Neural cell (in vitro differentiated cells): Measurements from ENCODE around the gene RHOT1. TPM values are rescaled to one million over a fixed set of nuclear protein-coding genes. Genes with fewer than 3 reads are reported as not detected.

Experiments used
- H2AFZ ChIP-seq: fragments of 200-600, 300-800 bp; sonication (generic), shearing (Covaris generic); 2 replicates; pipeline ENCODE4 v1.6.0; 2014; ENCODE audit warnings: low read depth, mild to moderate bottlenecking, antibody characterized with exemption, low read length, moderate library complexity
- H3F3A ChIP-seq: fragments of 200-600 bp; shearing (Covaris generic); 2 replicates; pipeline ENCODE4 v1.6.1; 2016; ENCODE audit warnings: mild to moderate bottlenecking, moderate library complexity, mixed read lengths, antibody characterized with exemption, low read length; ENCODE audit not compliant: insufficient read depth, poor library complexity, severe bottlenecking
- H3K27ac ChIP-seq: fragments of 200-600, 300-800 bp; sonication (generic), shearing (Covaris generic); 2 replicates; pipeline ENCODE4 v1.5.1; 2014; ENCODE audit warnings: mild to moderate bottlenecking, low read length, moderate library complexity
- H3K27me3 ChIP-seq: fragments of 300-800, 200-600 bp; sonication (generic), shearing (Covaris generic); 2 replicates; pipeline ENCODE4 v1.6.0; 2014; ENCODE audit warnings: mild to moderate bottlenecking, low read depth, low read length, moderate library complexity; ENCODE audit not compliant: insufficient read depth
- H3K36me3 ChIP-seq: fragments of 300-800, 200-600 bp; sonication (generic), shearing (Covaris generic); 2 replicates; pipeline ENCODE4 v1.5.1; 2014; ENCODE audit warnings: mild to moderate bottlenecking, antibody characterized with exemption, low read length, moderate library complexity; ENCODE audit not compliant: insufficient read depth
- H3K4me2 ChIP-seq: fragments of 300-800, 200-600 bp; sonication (generic), shearing (Covaris generic); 2 replicates; pipeline ENCODE4 v1.6.0; 2014; ENCODE audit warnings: mild to moderate bottlenecking, low read length
- H3K4me3 ChIP-seq: fragments of 300-800, 200-600 bp; sonication (generic), shearing (Covaris generic); 2 replicates; pipeline ENCODE4 v1.5.1; 2014; ENCODE audit warnings: mild to moderate bottlenecking, low read length, moderate library complexity
- H3K79me2 ChIP-seq: fragments of 200-600 bp; shearing (Covaris generic); replicated peaks from 2 replicates; pipeline ENCODE4 v1.6.0; 2014; ENCODE audit warnings: mild to moderate bottlenecking, low read length, moderate library complexity; ENCODE audit not compliant: insufficient read depth
- H3K9ac ChIP-seq: fragments of 300-800, 200-600 bp; sonication (generic), shearing (Covaris generic); 2 replicates; pipeline ENCODE4 v1.6.1; 2016; ENCODE audit warnings: mild to moderate bottlenecking, low read length, mixed read lengths
- H3K9me2 ChIP-seq: fragments of 200-600 bp; shearing (Covaris generic); 2 replicates; pipeline ENCODE4 v1.6.1; 2016; ENCODE audit warnings: mild to moderate bottlenecking, low read length, mixed read lengths; ENCODE audit not compliant: insufficient read depth
- H3K9me3 ChIP-seq: fragments of 200-600, 300-800 bp; sonication (generic), shearing (Covaris generic); 2 replicates; pipeline ENCODE4 v1.6.1; 2016; ENCODE audit warnings: mild to moderate bottlenecking, mixed run types, low read length, moderate library complexity, mixed read lengths
- H4K20me1 ChIP-seq: fragments of 200-600 bp; shearing (Covaris generic); 2 replicates; pipeline ENCODE4 v1.6.1; 2016; ENCODE audit warnings: mild to moderate bottlenecking, mixed run types; ENCODE audit not compliant: insufficient read depth
- EP300 ChIP-seq: fragments of 450-650 bp; conservative IDR thresholded peaks from 2 replicates; pipeline ENCODE4 v1.6.1; 2014; ENCODE audit warnings: antibody characterized with exemption, mild to moderate bottlenecking, moderate library complexity; ENCODE audit not compliant: poor library complexity, severe bottlenecking
- EZH2 ChIP-seq: fragments of 200-600, 300-800 bp; shearing (Covaris generic), sonication (generic); IDR thresholded peaks from 2 replicates; pipeline ENCODE4 v1.6.1; 2014; ENCODE audit warnings: antibody characterized with exemption, low read length, borderline replicate concordance, mild to moderate bottlenecking; ENCODE audit not compliant: insufficient read depth, poor library complexity, severe bottlenecking
- MXI1 ChIP-seq: fragments of 450-650 bp; conservative IDR thresholded peaks from 2 replicates; pipeline ENCODE4 v1.6.1; 2014; ENCODE audit warnings: antibody characterized with exemption, mild to moderate bottlenecking; ENCODE audit not compliant: poor library complexity, severe bottlenecking
- POLR2AphosphoS5 ChIP-seq: IDR thresholded peaks from 2 replicates; pipeline ENCODE4 v1.6.1; 2012
- RAD21 ChIP-seq: fragments of 450-650 bp; conservative IDR thresholded peaks from 2 replicates; pipeline ENCODE4 v1.6.1; 2014; ENCODE audit warnings: antibody characterized with exemption, mild to moderate bottlenecking, moderate library complexity
- SMC3 ChIP-seq: fragments of 450-650 bp; conservative IDR thresholded peaks from 2 replicates; pipeline ENCODE4 v1.6.1; 2014; ENCODE audit warnings: antibody characterized with exemption, mild to moderate bottlenecking, moderate library complexity; ENCODE audit not compliant: poor library complexity
- TAF1 ChIP-seq: IDR thresholded peaks from 2 replicates; pipeline ENCODE4 v1.6.1; 2012; ENCODE audit warnings: low read depth
- polyA plus RNA-seq: library from polyadenylated mRNA; depleted of rRNA; stranded (reverse); fragments of >200 nt; gene quantifications from 2 replicates; pipeline ENCODE4 v1.2.3, GENCODE V29; 2014
- TF ChIP-seq, protein P1 (sequence below): fragments of 450-650 bp; IDR thresholded peaks from 2 replicates; pipeline ENCODE4 v1.5.1; 2014; ENCODE audit warnings: antibody characterized with exemption, mild to moderate bottlenecking, moderate library complexity; ENCODE audit not compliant: poor library complexity, severe bottlenecking
- TF ChIP-seq, protein P2 (sequence below): IDR thresholded peaks from 2 replicates; pipeline ENCODE4 v1.6.1; 2012; ENCODE audit warnings: borderline replicate concordance

The RHOT1 gene
- polyA plus RNA-seq, 1 donor from 2014 or later = 99.1 TPM

DNA sequence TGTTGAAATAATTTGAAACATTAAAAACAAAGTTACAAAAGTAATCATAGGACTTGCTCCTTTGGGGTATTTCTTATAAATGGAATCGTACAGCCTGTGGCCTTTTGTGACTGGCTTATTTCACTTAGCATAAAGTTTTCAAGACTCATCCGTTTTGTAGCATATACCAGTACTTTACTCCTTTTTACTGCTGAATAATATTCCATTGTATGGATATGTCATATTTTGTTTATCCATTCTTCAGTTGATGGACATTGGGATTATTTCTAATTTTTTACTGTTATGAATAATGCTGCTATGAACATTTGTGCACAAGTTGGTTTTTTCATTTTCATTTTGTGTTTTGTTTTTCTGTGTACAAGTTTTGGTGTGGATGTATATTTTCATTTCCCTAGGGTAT, 93.3 kb downstream of the RHOT1 start:
- H3K36me3 ChIP-seq = no peaks in the 10 kb centered on the region
- H3F3A ChIP-seq = no peaks in the 10 kb centered on the region
- no peak overlapping the region for H3K9ac ChIP-seq
- H3K4me3 ChIP-seq = no peak overlapping the region
- H4K20me1 ChIP-seq = no peaks in the 10 kb centered on the region
- H3K79me2 ChIP-seq = no peaks in the 10 kb centered on the region
- no peak overlapping the region for H3K4me2 ChIP-seq
- no peaks in the 10 kb centered on the region for H3K9me3 ChIP-seq
- no peak overlapping the region for H2AFZ ChIP-seq
- no peak for TF ChIP-seq EZH2
- TF ChIP-seq TAF1 = no peak
- TF ChIP-seq SMC3 = no peak
- TF ChIP-seq MXI1 = no peak
- TF ChIP-seq, protein P1, sequence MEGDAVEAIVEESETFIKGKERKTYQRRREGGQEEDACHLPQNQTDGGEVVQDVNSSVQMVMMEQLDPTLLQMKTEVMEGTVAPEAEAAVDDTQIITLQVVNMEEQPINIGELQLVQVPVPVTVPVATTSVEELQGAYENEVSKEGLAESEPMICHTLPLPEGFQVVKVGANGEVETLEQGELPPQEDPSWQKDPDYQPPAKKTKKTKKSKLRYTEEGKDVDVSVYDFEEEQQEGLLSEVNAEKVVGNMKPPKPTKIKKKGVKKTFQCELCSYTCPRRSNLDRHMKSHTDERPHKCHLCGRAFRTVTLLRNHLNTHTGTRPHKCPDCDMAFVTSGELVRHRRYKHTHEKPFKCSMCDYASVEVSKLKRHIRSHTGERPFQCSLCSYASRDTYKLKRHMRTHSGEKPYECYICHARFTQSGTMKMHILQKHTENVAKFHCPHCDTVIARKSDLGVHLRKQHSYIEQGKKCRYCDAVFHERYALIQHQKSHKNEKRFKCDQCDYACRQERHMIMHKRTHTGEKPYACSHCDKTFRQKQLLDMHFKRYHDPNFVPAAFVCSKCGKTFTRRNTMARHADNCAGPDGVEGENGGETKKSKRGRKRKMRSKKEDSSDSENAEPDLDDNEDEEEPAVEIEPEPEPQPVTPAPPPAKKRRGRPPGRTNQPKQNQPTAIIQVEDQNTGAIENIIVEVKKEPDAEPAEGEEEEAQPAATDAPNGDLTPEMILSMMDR = no peak
- TF ChIP-seq, protein P2, sequence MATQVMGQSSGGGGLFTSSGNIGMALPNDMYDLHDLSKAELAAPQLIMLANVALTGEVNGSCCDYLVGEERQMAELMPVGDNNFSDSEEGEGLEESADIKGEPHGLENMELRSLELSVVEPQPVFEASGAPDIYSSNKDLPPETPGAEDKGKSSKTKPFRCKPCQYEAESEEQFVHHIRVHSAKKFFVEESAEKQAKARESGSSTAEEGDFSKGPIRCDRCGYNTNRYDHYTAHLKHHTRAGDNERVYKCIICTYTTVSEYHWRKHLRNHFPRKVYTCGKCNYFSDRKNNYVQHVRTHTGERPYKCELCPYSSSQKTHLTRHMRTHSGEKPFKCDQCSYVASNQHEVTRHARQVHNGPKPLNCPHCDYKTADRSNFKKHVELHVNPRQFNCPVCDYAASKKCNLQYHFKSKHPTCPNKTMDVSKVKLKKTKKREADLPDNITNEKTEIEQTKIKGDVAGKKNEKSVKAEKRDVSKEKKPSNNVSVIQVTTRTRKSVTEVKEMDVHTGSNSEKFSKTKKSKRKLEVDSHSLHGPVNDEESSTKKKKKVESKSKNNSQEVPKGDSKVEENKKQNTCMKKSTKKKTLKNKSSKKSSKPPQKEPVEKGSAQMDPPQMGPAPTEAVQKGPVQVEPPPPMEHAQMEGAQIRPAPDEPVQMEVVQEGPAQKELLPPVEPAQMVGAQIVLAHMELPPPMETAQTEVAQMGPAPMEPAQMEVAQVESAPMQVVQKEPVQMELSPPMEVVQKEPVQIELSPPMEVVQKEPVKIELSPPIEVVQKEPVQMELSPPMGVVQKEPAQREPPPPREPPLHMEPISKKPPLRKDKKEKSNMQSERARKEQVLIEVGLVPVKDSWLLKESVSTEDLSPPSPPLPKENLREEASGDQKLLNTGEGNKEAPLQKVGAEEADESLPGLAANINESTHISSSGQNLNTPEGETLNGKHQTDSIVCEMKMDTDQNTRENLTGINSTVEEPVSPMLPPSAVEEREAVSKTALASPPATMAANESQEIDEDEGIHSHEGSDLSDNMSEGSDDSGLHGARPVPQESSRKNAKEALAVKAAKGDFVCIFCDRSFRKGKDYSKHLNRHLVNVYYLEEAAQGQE = no peak
- TF ChIP-seq RAD21 = no peak
- no peak for TF ChIP-seq POLR2AphosphoS5
- no peak for TF ChIP-seq EP300
- no peaks in the 10 kb centered on the region for H3K9me2 ChIP-seq
- H3K27ac ChIP-seq = no peak overlapping the region
- H3K27me3 ChIP-seq = no peaks in the 10 kb centered on the region

DNA sequence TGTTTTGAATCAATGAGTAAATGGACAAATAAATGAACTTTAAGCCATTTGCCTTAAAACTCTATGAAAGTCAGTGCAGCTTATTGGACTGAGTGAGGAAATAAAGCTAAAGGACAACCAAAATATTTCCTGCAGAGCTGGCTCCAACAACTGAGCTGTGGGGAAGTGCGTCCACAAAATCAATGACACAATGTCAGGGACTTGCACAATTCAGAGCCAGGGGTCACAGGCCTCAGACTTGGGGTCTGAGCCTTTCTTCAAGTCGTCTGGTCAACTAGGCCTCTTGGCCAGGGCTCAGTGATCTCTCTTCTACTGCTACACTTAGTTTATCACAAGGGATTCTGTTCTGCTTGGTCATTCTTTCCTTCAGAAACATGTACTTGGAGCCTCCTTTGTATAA, 97.2 kb downstream of the RHOT1 start:
- H3F3A ChIP-seq = no peaks in the 10 kb centered on the region
- H3K4me3 ChIP-seq = no peak overlapping the region
- H4K20me1 ChIP-seq = no peaks in the 10 kb centered on the region
- no peak overlapping the region for H2AFZ ChIP-seq
- no peaks in the 10 kb centered on the region for H3K27me3 ChIP-seq
- TF ChIP-seq, protein P1 = no peak
- TF ChIP-seq MXI1 (no peak), RAD21 (no peak), EP300 (no peak), SMC3 (no peak), EZH2 (no peak)
- TF ChIP-seq, protein P2 = no peak
- H3K9ac ChIP-seq = no peak overlapping the region
- no peaks in the 10 kb centered on the region for H3K79me2 ChIP-seq
- H3K9me2 ChIP-seq = no peaks in the 10 kb centered on the region
- H3K27ac ChIP-seq = no peak overlapping the region
- no peaks in the 10 kb centered on the region for H3K9me3 ChIP-seq
- no peak overlapping the region for H3K4me2 ChIP-seq
- no peaks in the 10 kb centered on the region for H3K36me3 ChIP-seq
